GM18507 (cell line): Measurements from ENCODE around the gene PHLDB3.
"Not testable (repeated sequence)": the region's sequence is repeated elsewhere in the genome, so short reads cannot be mapped to it uniquely, and the experiment has no call there.

ENCODE experiments used
- DNase-seq: peaks from one replicate; pipeline ENCODE4 v3.0.0; 2011; ENCODE audit warnings: low read depth; ENCODE audit not compliant: insufficient read length; ENCODE audit errors: extremely low spot score
- FAIRE-seq: peaks from 2 replicates; lab custom pipeline; 2011; peaks lifted over from hg19 to GRCh38; lab: Jason Lieb, UNC

Gene PHLDB3

GRCh38 chr19:43504426-43505185 lies at the start of gene PHLDB3:
Gene PHLDB3 (minus strand): TSS chr19:43504746. CDS start chr19:43504118, 628 bp downstream.
- no peak for DNase-seq
- FAIRE-seq, result peak; percentile 29

GRCh38 chr19:43553656-43554055 lies 49.1 kb upstream of the PHLDB3 start:
- no peak for FAIRE-seq

DNA sequence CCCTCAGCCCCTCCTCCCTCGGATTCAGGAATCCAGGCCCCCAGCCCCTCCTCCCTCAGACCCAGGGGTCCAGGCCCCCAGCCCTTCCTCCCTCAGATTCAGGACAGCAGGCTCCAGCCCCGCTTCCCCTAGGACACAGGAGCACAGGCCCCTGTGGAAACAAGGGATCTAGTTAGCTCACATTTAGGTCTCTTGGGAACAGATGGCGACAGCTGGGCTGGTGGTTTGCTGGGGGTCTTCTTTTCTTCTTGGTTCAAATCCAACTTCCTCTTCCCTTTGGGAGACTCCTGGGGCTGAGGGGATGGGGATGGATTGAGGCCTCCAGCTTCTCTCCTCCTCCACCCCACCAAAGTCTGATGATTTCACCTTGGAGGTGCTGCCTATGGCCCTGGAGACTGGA lies 48.1 kb upstream of the PHLDB3 start:
- no peak for FAIRE-seq
- DNase-seq, result no peak

More at GRCh38 chr19:43553656-43554055, 49.1 kb upstream of the PHLDB3 start:
- no peak for DNase-seq

GRCh38 chr19:43552198-43552450 lies 47.6 kb upstream of the PHLDB3 start:
- FAIRE-seq (no peak), DNase-seq (no peak)

DNA sequence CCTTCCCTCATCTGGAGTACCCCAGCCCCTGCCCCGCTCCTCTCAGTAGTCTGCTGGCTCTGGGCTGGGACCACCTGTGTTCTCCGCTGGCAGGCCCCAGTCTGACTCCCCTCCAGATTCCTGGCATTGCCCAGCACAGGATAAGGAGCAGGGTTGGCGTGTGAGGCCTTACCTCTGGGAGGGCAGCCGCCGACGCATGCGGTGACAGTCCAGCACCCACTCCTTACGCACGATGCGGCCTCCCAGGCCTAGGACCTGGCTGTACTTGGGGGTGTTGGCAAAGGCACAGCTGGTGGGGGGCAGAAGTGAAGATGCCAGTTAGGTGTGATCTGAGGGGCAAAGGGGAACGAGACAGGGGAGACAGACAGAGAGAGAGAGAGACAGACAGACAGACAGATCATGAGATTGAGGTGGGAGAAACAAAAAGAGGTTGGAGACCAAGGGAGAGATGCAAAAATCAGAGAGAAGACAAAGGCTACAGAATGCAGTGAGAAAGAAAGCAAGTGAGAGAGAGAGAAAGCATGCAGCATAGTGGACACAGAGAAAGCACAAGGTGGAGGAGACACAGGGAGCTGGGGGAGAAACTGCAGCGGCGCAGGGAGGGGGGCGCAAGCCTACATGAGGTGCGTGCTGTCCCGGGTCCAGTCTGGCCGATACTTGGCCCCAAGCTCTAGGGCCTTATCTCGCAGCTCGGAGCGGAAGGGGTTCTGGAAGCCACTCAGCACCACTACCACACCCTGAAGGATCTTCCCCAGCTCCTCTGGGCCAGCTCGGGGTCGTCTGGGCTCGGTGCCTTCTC lies 47.1 kb upstream of the PHLDB3 start:
- no peak for FAIRE-seq

DNA sequence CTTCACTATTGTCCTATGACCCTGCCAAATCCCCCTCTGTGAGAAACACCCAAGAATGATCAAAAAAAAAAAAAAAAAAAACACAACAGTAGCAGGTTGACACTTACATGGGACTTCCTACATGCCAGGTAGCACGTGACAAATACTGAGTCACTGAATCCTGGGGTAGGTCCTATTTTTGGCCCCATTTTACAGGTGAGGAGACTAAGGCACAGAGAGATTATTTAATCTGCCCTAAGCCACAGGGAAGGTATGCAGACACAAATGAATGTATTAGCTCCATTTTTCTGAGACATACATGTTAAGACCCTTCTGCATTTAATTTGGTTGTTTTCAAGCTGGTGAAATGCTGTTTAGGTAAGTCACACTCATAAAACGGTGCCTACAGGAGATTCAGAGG lies 44.2 kb upstream of the PHLDB3 start:
- FAIRE-seq (no peak), DNase-seq (no peak)

More for the DNA sequence above, 47.1 kb upstream of the PHLDB3 start:
- DNase-seq, result no peak

DNA sequence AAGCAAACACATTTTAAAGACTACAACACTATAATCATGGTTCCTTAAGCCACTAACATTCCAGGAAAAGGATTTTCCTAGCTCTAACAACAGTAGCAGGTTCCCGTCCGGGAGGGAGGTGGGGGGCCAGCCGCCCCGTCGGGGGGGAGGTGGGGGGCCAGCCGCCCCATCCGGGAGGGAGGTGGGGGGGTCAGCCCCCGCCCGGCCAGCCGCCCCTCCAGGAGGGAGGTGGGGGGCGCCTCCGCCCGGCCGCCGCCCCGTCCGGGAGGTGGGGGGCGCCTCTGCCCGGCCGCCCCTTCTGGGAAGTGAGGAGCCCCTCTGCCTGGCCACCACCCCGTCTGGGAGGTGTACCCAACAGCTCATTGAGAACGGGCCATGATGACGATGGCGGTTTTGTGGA lies 43.4 kb upstream of the PHLDB3 start:
- not testable (repeated sequence) for DNase-seq, FAIRE-seq

- no peak for FAIRE-seq
- DNase-seq, result no peak
Observed at GRCh38 chr19:43546581-43546980, 42.0 kb upstream of the PHLDB3 start.

GRCh38 chr19:43545981-43546380 lies 41.4 kb upstream of the PHLDB3 start:
- DNase-seq, result no peak

DNA sequence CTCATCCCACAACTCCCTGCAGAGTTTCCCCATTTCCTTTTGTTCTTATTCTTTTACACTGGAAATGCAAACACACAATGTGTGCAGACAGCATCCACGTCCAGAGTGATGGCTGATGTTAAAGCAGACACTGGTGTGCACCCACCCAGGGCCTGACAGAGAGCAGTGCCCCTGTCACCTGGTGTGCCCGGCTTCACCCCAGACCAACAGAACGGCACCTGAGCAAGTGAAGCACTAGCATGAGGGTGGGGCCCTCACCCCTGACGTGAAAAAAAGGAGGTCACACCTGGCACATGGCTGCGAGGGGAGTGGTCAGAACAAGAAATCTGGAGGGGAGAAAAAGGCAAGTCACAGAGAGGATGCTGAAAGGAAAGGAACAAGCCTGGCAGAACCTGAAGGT lies 40.7 kb upstream of the PHLDB3 start:
- FAIRE-seq (no peak), DNase-seq (no peak)

More at GRCh38 chr19:43545981-43546380, 41.4 kb upstream of the PHLDB3 start:
- FAIRE-seq, result no peak

GRCh38 chr19:43544077-43544476 lies 39.5 kb upstream of the PHLDB3 start:
- DNase-seq, result no peak
- FAIRE-seq, result no peak

GRCh38 chr19:43541920-43542650 lies 37.5 kb upstream of the PHLDB3 start:
- FAIRE-seq (no peak), DNase-seq (no peak)

GRCh38 chr19:43540381-43540780 lies 35.8 kb upstream of the PHLDB3 start:
- DNase-seq (no peak), FAIRE-seq (no peak)

DNA sequence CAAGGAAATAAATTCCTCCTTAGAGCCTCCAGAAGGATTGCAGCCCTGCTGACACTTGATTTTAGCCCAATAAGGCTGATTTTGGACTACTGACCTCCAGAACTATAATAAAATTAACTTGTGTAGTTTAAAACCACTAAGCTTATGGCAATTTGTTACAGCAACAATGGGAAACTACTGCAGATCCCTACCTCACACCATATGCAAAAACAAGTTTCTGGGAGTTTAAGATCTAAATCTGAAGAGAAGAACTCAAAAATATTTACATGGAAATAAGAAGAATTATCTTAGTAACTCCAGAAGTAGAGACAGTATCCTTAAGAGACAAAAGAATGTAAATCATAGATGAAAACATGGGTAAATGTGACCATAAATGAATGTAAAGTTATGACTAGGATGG lies 34.4 kb upstream of the PHLDB3 start:
- FAIRE-seq (no peak), DNase-seq (no peak)

- FAIRE-seq (no peak), DNase-seq (no peak)
Observed at GRCh38 chr19:43534816-43535761, 30.5 kb upstream of the PHLDB3 start.

DNA sequence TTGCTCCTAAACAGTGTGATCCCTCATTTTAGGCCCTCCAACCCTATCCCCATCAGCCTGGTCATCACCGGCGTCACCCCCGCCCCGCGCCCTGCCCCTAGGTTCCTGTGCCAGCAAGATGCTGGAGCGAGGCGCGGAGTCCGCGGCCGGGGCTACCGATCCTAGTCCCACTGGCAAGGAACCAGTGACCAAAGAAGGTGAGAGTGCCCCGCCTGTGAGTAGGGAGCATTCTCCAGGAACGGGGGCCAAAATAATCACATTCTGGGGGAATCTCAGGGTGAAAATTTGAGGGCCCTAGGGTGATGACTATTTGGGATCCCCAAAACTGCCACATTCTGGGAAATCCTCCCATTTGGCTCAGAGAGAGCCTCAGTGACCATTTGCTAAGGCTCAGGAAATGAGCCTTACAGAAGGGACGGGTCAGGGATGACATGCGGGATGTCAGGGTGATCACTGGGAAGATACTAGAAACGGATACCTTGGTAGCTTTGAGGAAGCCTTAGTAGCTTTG lies 29.8 kb upstream of the PHLDB3 start:
- DNase-seq (no peak), FAIRE-seq (no peak)

DNA sequence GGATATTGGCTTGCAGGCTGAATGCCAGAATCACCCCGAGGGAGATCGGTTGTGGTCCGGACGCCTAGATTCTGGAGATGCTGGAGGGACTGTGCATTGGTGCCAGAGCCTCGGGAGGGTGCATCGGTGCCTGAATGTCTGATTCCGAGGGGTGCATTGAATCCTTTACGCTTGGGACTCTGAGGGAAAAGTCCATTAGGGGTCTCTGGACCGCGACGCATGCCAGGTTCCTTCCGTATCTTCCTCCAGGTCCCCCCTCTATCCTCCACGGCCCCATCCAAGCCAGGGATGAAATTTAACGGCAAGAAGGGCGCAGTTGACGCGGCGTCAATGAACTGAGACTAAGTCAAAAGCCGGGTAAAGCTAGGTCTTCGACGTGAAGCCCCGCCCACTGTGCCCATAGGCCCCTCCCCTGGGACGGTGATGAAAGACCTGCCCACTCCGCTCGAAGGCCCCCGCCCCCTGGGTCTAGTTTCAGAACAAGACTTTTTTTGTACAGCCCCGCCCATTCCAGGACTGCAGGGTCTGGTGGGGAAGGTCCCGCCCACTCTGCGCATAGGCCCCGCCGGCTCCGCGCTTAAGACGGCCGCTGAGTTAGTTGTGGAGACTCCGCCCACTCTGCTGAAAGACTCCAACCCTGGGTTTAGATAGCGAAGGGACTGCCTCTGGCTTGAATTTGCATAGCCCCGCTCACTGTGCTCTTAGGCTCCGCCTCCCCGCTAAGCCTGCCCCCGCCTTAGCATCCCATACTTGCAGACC lies 29.2 kb upstream of the PHLDB3 start:
- peak; percentile 81 for DNase-seq
- FAIRE-seq, result no peak

DNA sequence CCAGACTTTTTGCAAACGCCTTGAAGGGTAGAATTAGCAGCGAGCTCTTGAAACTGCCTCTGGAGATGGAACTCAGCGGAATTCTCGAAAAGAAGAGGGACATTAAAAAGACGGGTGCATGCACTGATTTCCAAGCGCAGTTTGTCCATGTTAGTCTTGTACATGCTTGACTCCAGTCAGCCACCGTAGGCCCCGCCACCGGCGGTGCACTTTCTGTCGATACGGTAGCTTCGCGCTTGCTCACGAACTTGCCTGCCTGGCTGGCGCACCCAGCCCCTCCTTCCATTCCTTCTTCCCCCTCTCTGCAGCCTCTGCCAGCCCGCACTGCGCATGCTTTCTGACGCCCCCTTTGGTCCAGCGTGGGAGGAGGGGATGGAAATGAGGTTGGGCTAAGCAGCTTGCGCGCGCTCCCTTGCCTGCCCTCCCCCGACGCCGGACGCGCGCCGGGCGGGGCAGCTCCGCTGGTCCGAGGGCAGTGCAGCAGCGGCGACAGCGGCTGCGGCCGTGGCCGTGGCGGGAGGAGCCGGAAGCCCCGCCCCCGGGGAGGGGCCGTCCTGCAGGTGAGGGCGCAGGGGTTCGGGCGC lies 28.5 kb upstream of the PHLDB3 start, which contains the start of gene ZNF575:
Gene ZNF575, plus strand, starts transcription at position 227 of the 584 bp plus-strand sequence. CDS start 1,235 bp downstream, outside the sequence.
- DNase-seq (peak; percentile 75), FAIRE-seq (peak; percentile 96)
